Thoracic aorta (tissue), 2 donors: Measurements from ENCODE around the gene NAB2. TPM values are rescaled to one million over a fixed set of nuclear protein-coding genes. Genes with fewer than 3 reads are reported as not detected.

ENCODE experiments used
- ATAC-seq: fragments of 150-250 bp; one replicate; pipeline ENCODE4 v1.8.0; 2017; ENCODE audit warnings: low read depth; ENCODE audit not compliant: insufficient number of reproducible peaks, low FRiP score
- DNase-seq: peaks from one replicate; pipeline ENCODE4 v3.0.0-alpha.2; 2020; ENCODE audit warnings: low spot score
- H3K27ac ChIP-seq, 2 donors: fragments of 200-600 bp; sonication (generic); 1 replicate in 1 of 2; 2 replicates in 1 of 2; pipeline ENCODE4 v1.5.1; 2016; ENCODE audit warnings: mild to moderate bottlenecking in 2 of 2, moderate library complexity in 2 of 2
- H3K27me3 ChIP-seq: fragments of 200-600 bp; sonication (generic); replicated peaks from 2 replicates; pipeline ENCODE4 v1.6.0; 2016; ENCODE audit warnings: mild to moderate bottlenecking; ENCODE audit not compliant: insufficient read depth
- H3K36me3 ChIP-seq: fragments of 200-600 bp; sonication (generic); one replicate; pipeline ENCODE4 v1.5.1; 2016
- H3K4me1 ChIP-seq, 2 donors: fragments of 200-600 bp; sonication (generic); 1 replicate in 1 of 2; 2 replicates in 1 of 2; pipeline versions ENCODE4 v1.5.1 to v1.6.0; 2016; ENCODE audit warnings: low read depth in 2 of 2, mild to moderate bottlenecking in 1 of 2; ENCODE audit not compliant: control insufficient read depth in 1 of 2
- H3K4me3 ChIP-seq: fragments of 200-600 bp; sonication (generic); 2 replicates; pipeline ENCODE4 v1.5.1; 2016; ENCODE audit warnings: mild to moderate bottlenecking
- H3K9me3 ChIP-seq: fragments of 200-600 bp; sonication (generic); 2 replicates; pipeline ENCODE4 v1.5.1; 2016
- total RNA-seq, 2 donors: library from RNA; depleted of rRNA; stranded (reverse); fragments of >200 nt; gene quantifications; one replicate each; pipeline versions ENCODE4 v1.1.0 to v1.2.3, GENCODE V29; 2016
- TF ChIP-seq, protein P1 (sequence below): fragments of 200-600 bp; sonication (generic); IDR thresholded peaks from one replicate; pipeline ENCODE4 v1.5.1; 2019; ENCODE audit warnings: antibody characterized with exemption

Gene NAB2
- total RNA-seq, 2 donors from 2014 or later: 30.5 to 39.3 TPM

DNA sequence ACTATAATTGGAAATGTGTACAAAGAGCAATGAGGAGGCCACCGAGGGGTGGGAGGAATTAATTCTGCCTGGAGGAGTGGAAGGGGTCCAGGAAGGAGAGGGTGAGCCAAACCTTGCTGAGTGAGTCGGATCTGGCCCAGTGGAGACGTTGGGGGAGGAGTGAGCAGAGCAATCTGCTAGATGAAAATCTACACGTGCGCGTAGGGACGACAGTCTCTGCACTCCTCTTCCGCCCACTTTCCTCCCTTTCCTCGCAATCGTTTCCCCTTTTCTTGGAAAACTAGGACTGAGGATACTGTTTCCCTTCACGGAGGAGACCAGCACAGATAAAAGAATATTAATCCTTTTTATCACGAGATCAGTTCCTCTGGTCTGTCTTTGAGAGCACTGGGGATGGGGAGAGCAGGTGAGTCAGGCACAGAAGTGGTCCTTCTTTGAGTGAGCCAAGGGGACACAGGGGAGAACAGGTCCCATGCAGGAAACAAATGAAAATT is 2.9 kb upstream of the NAB2 start:
- Histone ChIP-seq H3K27ac (peak overlapping the region; percentile 99), H3K4me3 (peak overlapping the region; percentile 86), H3K27me3 (no peaks in the 10 kb centered on the region), H3K4me1 (peaks cover 13 to 19% of the 10 kb centered on the region in 2 donors), H3K9me3 (no peaks in the 10 kb centered on the region), H3K36me3 (no peaks in the 10 kb centered on the region)
- ATAC-seq (no peak), DNase-seq (no peak)
- TF ChIP-seq, protein P1, sequence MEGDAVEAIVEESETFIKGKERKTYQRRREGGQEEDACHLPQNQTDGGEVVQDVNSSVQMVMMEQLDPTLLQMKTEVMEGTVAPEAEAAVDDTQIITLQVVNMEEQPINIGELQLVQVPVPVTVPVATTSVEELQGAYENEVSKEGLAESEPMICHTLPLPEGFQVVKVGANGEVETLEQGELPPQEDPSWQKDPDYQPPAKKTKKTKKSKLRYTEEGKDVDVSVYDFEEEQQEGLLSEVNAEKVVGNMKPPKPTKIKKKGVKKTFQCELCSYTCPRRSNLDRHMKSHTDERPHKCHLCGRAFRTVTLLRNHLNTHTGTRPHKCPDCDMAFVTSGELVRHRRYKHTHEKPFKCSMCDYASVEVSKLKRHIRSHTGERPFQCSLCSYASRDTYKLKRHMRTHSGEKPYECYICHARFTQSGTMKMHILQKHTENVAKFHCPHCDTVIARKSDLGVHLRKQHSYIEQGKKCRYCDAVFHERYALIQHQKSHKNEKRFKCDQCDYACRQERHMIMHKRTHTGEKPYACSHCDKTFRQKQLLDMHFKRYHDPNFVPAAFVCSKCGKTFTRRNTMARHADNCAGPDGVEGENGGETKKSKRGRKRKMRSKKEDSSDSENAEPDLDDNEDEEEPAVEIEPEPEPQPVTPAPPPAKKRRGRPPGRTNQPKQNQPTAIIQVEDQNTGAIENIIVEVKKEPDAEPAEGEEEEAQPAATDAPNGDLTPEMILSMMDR: no peak

DNA sequence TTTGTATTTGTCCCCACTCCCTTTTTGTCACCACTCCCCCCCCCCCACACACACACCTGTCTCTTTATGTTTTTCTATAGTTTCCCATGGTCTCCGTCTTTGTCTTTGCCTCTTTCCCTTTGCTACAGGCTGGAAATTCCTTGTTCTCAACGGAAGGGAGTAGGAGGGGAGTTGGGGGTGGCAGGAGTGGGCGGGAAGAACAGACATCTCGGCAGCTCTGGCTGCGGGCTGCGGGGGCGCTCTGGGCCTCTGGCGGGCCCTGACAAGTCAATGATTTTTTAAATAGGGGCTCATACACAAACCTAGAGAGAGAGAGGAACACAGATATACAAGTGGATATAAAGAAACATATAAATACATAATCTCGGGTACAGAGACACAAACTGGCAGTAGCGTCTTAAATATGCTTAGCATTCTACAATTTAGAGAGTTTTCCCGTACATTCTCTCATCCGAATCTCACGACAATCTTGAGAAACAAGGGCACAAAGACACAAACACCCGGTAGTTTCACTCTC is 2.4 kb upstream of the NAB2 start:
- no peaks in the 10 kb centered on the region for H3K9me3 ChIP-seq
- H3K36me3 ChIP-seq: peaks cover 3% of the 10 kb centered on the region
- H3K4me1 ChIP-seq: peaks cover 18 to 24% of the 10 kb centered on the region in 2 donors
- peak overlapping the region; percentile 99 for H3K27ac ChIP-seq
- H3K27me3 ChIP-seq: no peaks in the 10 kb centered on the region
- TF ChIP-seq, protein P1: peak; percentile 31
- ATAC-seq (no peak), DNase-seq (no peak)
- peak overlapping the region; percentile 86 for H3K4me3 ChIP-seq

DNA sequence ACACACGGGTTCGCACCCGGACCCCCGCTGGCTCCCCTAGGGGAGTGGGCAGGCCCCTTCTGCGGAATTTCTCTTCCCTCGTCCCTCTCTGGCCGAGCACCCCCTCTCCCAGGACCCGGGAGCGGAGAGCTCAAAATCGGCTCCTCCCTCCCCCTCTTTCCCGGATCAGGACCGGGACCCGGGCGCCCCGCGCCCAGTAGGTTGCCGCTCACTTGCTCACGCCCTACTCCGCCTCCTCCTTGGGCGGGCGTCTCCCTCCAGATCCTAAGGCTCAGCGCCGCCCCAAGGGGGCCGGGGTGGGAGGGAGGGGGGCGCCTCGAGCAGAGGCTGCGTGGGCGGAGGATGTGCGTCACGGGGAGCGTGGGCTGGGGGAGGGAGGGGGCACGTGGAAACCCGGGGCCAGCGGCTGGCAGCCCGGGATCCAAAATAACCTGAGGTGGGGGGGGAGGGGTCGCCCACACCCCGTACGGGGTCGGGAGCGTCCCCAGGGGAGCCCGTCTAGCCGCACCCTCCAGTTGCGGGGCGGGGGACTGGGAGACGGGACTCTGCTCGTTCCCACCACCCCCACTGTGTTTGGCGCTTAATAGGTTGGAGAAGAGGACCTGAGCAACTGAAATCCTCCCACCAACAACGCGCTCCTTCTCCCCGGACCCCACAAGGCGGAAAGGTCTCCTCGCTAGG is 1.8 kb upstream of the NAB2 start:
- peaks cover 24 to 30% of the 10 kb centered on the region in 2 donors for H3K4me1 ChIP-seq
- H3K9me3 ChIP-seq: no peaks in the 10 kb centered on the region
- TF ChIP-seq, protein P1: no peak
- H3K27me3 ChIP-seq: no peaks in the 10 kb centered on the region
- peaks cover 9% of the 10 kb centered on the region for H3K36me3 ChIP-seq
- H3K27ac ChIP-seq: peak overlapping the region; percentile 99
- H3K4me3 ChIP-seq: peak overlapping the region; percentile 86
- ATAC-seq: peak; percentile 24
- peak; percentile 91 for DNase-seq

DNA sequence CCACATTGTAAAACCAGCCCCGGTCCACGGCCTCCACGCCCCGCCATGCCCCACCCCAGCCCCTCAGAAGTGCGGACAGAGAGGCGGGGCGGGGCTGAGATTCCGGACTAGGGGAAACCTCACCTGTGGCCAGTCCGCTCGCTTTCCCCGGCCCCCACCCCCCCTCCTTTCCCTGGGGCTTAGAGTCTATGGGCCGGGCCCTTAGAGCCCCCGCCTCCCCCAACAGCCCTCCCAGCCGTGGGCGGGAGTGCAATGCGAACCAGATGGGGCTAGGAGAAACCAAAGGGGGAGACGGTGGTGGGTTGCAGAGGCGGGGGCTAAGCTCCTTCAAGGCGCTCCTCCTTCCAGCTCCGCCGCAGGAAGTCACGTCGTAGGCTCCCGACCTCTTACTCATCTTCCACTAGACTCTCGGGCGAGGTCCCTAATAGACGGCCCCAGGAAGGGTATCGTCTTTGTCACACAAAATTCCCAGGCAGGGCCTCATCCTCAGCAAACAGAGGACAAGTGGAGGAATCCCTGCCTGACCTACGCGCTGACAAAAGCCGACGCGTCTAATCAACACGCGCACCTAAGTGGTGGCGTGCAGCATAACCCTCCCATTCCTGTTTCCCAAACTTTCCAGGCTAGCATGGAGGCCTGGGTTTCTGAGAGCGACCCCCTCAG is 1.1 kb upstream of the NAB2 start:
- peak overlapping the region; percentile 99 for H3K27ac ChIP-seq
- H3K9me3 ChIP-seq: no peaks in the 10 kb centered on the region
- TF ChIP-seq, protein P1: no peak
- peaks cover 15% of the 10 kb centered on the region for H3K36me3 ChIP-seq
- ATAC-seq (peak; percentile 18), DNase-seq (peak; percentile 81)
- H3K27me3 ChIP-seq: no peaks in the 10 kb centered on the region
- H3K4me3 ChIP-seq: peak overlapping the region; percentile 86
- peaks cover 29 to 37% of the 10 kb centered on the region in 2 donors for H3K4me1 ChIP-seq
